ENCODE results near the gene MYO1D.
"Not testable (repeated sequence)": the region's sequence is repeated elsewhere in the genome, so short reads cannot be mapped to it uniquely, and the experiment has no call there.

DNA sequence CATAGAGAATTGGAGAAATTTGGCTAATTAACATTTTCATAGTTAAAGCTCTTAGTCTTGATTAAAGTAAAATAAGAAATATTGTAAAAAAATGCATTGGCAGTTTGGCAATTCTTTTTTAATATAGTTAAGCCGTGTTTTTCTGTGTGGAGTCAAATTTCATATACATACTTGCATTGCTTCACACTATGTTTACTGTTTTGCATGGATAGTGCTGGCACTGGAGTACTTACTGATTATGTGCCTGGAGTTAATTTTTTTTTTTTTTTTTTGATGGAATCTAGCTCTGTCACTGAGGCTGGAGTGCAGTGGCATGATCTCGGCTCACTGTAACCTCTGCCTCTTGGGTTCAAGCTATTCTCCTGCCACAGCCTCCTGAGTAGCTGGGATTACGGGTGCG is 43.0 kb upstream of the MYO1D start:
- TF ChIP-seq, protein P1, sequence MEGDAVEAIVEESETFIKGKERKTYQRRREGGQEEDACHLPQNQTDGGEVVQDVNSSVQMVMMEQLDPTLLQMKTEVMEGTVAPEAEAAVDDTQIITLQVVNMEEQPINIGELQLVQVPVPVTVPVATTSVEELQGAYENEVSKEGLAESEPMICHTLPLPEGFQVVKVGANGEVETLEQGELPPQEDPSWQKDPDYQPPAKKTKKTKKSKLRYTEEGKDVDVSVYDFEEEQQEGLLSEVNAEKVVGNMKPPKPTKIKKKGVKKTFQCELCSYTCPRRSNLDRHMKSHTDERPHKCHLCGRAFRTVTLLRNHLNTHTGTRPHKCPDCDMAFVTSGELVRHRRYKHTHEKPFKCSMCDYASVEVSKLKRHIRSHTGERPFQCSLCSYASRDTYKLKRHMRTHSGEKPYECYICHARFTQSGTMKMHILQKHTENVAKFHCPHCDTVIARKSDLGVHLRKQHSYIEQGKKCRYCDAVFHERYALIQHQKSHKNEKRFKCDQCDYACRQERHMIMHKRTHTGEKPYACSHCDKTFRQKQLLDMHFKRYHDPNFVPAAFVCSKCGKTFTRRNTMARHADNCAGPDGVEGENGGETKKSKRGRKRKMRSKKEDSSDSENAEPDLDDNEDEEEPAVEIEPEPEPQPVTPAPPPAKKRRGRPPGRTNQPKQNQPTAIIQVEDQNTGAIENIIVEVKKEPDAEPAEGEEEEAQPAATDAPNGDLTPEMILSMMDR (IDR thresholded peaks at IDR 0.05), result not testable (repeated sequence)
- TF ChIP-seq POLR2A (IDR thresholded peaks at IDR 0.05), result not testable (repeated sequence)
